ENCODE measurements around the gene GALT. TPM values are rescaled to one million over a fixed set of nuclear protein-coding genes. Genes with fewer than 3 reads are reported as not detected.
"Not testable (repeated sequence)": the region's sequence is repeated elsewhere in the genome, so short reads cannot be mapped to it uniquely, and the experiment has no call there.

Gene GALT
- total RNA-seq, 1 donor from 2014 or later: 34.4 TPM

DNA sequence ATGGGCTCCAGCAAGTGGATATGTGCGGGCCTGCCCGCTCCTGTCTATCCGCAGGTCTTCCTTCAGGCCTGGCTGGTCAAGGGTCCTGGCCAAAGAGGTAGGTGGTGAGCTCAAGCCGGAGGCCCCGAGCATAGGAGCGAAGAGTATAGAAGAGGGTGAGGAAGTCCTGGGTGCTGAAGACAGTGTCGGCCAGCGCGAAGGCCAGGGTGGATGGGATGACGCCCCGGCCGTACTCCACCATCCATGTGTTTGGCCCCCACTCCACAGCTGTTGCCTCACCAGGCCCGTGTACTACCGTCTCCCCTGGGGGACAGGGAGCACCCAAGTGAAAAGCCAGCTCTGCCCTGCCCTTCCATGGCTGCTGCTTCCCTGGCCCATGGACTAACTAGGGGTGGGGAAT, 10.9 kb upstream of the GALT start:
- TF ChIP-seq, protein P1, sequence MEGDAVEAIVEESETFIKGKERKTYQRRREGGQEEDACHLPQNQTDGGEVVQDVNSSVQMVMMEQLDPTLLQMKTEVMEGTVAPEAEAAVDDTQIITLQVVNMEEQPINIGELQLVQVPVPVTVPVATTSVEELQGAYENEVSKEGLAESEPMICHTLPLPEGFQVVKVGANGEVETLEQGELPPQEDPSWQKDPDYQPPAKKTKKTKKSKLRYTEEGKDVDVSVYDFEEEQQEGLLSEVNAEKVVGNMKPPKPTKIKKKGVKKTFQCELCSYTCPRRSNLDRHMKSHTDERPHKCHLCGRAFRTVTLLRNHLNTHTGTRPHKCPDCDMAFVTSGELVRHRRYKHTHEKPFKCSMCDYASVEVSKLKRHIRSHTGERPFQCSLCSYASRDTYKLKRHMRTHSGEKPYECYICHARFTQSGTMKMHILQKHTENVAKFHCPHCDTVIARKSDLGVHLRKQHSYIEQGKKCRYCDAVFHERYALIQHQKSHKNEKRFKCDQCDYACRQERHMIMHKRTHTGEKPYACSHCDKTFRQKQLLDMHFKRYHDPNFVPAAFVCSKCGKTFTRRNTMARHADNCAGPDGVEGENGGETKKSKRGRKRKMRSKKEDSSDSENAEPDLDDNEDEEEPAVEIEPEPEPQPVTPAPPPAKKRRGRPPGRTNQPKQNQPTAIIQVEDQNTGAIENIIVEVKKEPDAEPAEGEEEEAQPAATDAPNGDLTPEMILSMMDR (IDR thresholded peaks at IDR 0.05; ENCODE audit: insufficient read depth, low read length, poor library complexity, severe bottlenecking): no peak
- peaks cover 7% of the 10 kb centered on the region for H3K27me3 ChIP-seq (ENCODE audit: control insufficient read depth, insufficient read depth, low read length)
- DNase-seq (ENCODE audit: low read depth): no peak
- no peaks in the 10 kb centered on the region for H3K36me3 ChIP-seq (ENCODE audit: control insufficient read depth, insufficient read depth, low read length)
- no peak overlapping the region for H3K4me3 ChIP-seq (ENCODE audit: low read depth, low read length)

DNA sequence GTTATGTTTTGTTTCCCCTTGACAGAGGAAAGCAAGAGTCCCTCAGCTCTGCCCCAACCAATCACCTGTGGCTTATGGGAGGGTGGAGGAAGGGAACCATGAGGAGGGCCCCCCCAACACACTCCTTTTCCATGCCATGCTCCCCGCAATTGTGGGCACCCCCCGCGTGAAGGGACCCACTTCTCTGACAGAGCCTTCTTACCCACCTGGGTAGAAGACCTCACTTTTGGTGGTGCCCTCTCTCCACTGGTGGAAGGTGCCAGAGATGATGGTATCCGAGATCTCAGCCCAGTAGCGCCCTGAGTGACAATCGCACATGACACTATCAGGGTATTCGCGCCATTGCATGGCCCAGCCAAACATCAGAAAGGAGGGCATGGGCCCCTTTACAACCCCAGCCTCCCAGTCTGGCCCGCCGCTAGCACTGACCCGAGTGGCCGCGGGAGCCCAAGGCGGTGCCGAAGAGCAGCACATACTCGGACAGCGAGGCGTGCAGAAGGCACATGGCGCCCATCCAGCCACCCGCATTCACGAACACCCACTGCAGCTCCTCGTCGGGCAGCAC, 9.6 kb upstream of the GALT start:
- H3K27me3 ChIP-seq (ENCODE audit: control insufficient read depth, insufficient read depth, low read length): no peaks in the 10 kb centered on the region

DNA sequence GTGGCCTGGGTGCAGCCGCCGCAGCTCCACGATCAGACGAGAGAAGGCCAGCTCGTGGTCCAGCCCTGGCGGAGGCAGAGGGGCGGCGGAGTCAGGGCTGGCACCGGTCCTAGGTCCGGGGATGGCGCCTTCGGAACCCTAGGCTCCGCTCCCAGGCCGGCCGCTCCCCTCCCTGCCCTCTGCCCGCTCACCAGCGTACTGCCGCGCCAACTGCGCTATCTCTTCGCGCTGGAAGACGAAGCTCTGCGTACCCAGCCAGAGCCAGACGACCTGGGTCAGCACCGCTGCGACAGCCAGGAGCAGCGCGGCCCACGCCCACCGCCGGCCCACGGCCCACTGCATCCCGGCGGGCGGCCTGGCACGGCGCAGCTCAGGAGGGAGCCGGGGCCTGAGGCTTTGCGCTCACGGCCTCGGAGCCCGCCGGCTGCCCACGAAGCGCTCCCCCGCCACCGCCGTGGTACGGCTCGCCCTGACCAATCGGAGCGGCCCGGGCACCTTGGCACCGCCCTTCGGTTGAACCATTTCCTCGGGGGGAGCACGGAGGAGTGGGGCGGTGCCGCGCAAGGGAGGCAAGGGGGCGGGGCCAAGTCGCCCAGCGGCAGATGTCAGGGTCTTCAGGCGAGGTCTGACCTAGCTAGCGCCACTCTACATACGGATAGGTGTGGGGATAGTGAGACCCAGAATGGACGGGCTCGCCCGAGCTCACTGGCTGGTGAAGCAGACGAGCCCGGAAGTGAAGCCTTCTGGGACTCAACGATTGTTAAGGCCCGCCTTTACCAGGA, 8.9 kb upstream of the GALT start, which contains the start of gene SIGMAR1:
SIGMAR1 (minus strand) TSS at position 432 of the 782 bp plus-strand sequence; CDS start at position 342, 90 bp downstream.
- no peaks in the 10 kb centered on the region for H3K36me3 ChIP-seq (ENCODE audit: control insufficient read depth, insufficient read depth, low read length)
- TF ChIP-seq, protein P1 (IDR thresholded peaks at IDR 0.05; ENCODE audit: insufficient read depth, low read length, poor library complexity, severe bottlenecking): no peak
- H3K4me3 ChIP-seq (ENCODE audit: low read depth, low read length): peak within 1 kb of the TSS; percentile 64
- H3K27me3 ChIP-seq (ENCODE audit: control insufficient read depth, insufficient read depth, low read length): no peaks in the 10 kb centered on the region
- peak; percentile 35 for DNase-seq (ENCODE audit: low read depth)

More for the DNA sequence above, 9.6 kb upstream of the GALT start:
- TF ChIP-seq, protein P1 (IDR thresholded peaks at IDR 0.05; ENCODE audit: insufficient read depth, low read length, poor library complexity, severe bottlenecking): no peak
- no peak for DNase-seq (ENCODE audit: low read depth)
- Histone ChIP-seq H3K4me3 (ENCODE audit: low read depth, low read length) (peak overlapping the region; percentile 64), H3K36me3 (ENCODE audit: control insufficient read depth, insufficient read depth, low read length) (no peaks in the 10 kb centered on the region)

DNA sequence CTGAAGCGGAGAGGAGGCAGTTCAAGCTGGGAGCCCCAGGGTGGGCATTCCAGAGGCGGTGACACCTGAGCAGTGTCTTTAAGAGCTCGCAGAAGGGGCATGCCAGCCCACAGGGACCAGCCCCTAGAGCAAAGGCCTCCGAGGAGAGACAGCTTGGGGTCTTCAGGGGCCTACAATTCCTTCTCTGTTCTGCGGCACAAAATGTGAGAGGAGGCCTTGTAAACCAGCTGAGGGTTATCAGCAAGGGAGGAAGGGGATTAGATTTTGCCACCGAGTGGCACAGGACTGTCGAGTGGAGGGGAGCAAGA, 8.4 kb upstream of the GALT start:
- Histone ChIP-seq H3K36me3 (ENCODE audit: control insufficient read depth, insufficient read depth, low read length) (no peaks in the 10 kb centered on the region), H3K4me3 (ENCODE audit: low read depth, low read length) (peak overlapping the region; percentile 64), H3K27me3 (ENCODE audit: control insufficient read depth, insufficient read depth, low read length) (no peaks in the 10 kb centered on the region)
- TF ChIP-seq, protein P1 (IDR thresholded peaks at IDR 0.05; ENCODE audit: insufficient read depth, low read length, poor library complexity, severe bottlenecking): no peak
- no peak for DNase-seq (ENCODE audit: low read depth)

DNA sequence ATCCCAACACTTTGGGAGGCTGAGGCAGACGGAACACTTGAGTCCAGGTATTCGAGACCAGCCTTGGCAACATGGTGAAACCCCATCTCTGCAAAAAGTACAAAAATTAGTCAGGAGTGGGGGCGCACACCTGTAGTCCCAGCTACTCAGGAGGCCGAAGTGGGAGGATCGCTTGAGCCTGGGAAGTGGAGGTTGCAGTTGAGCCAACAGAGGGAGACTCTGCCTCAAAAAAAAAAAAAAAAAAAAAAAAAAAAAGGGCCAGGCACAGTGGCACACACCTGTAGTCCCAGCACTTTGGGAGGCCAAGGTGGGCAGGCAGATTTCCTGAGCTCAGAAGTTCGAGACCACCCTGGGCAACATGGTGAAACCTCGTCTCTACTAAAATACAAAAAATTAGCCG, 7.2 kb upstream of the GALT start:
- H3K4me3 ChIP-seq (ENCODE audit: low read depth, low read length); H3K27me3 ChIP-seq (ENCODE audit: control insufficient read depth, insufficient read depth, low read length); DNase-seq (ENCODE audit: low read depth); H3K36me3 ChIP-seq (ENCODE audit: control insufficient read depth, insufficient read depth, low read length): not testable (repeated sequence)

DNA sequence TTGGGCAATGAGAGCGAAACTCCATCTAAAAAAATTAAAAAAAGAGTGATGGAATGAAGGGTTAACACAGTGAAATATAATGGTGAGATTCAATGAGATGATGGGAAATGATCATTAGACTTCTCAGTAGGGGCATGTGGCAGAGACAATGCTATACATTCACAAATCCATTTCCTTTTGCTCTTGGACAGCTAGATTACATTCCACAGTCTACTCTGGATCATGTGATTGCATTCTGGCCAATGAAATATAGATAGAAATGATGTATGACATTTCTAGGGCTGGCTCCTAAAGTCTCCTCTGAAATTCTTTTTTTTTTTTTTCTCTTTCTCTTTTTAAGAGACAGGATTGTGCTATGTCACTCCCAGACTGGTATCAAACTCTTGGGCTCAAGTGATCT, 3.8 kb upstream of the GALT start:
- no peak for DNase-seq (ENCODE audit: low read depth)
- TF ChIP-seq, protein P1 (IDR thresholded peaks at IDR 0.05; ENCODE audit: insufficient read depth, low read length, poor library complexity, severe bottlenecking): no peak
- Histone ChIP-seq H3K36me3 (ENCODE audit: control insufficient read depth, insufficient read depth, low read length) (no peaks in the 10 kb centered on the region), H3K27me3 (ENCODE audit: control insufficient read depth, insufficient read depth, low read length) (no peaks in the 10 kb centered on the region), H3K4me3 (ENCODE audit: low read depth, low read length) (no peak overlapping the region)

Measured in kidney epithelial cell (primary cell).